Hematopoietic multipotent progenitor cell treated with erythropoietin and hydrocortisone succinate and interleukin-3 and kit ligand, for 17 days (in vitro differentiated cells): ENCODE results near the gene BAHCC1.
A peak's percentile ranks its signal among the peaks of the same experiment; 100 is the strongest.

Experiments used
- DNase-seq: peaks from one replicate; pipeline ENCODE4 v3.0.0-alpha.2; 2015; ENCODE audit warnings: low spot score

Gene BAHCC1

DNA sequence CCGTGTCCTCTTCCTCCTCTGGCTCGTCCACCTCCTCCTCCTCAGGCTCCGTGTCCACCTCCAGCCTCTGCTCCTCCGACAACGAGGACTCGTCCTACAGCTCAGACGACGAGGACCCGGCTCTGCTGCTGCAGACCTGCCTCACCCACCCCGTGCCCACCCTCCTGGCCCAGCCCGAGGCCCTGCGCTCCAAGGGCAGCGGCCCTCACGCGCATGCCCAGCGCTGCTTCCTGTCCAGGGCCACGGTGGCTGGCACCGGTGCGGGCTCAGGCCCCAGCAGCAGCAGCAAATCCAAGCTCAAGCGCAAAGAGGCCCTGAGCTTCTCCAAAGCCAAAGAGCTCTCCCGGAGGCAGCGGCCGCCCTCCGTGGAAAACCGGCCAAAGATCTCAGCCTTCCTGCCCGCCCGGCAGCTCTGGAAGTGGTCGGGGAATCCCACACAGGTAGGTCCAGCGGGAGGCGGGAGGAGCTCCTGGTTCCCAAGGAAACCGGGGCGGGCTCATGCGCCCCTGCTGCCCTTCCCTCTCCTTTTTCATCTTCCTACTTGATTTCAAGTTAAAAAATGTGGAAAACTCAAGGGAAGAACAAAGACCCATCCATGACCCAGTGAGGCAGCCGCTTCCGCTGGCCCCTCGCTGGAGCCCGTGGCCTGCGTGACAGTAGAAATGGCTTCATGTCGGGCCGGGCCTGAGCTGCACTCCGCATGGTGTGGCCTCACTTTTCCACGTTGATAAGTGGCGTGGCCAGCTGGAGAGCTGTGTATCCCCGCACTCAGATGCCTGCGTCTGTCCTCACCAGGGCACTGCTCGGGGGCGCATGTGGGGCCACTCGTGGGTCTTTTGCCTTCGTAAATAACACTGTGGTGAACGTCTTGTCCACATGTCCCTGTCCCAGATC lies 66.6 kb downstream of the BAHCC1 start:
- DNase-seq, result no peak

- no peak for DNase-seq
These were observed 67.4 kb downstream of the BAHCC1 start for GRCh38 chr17:81462506-81463125.

DNA sequence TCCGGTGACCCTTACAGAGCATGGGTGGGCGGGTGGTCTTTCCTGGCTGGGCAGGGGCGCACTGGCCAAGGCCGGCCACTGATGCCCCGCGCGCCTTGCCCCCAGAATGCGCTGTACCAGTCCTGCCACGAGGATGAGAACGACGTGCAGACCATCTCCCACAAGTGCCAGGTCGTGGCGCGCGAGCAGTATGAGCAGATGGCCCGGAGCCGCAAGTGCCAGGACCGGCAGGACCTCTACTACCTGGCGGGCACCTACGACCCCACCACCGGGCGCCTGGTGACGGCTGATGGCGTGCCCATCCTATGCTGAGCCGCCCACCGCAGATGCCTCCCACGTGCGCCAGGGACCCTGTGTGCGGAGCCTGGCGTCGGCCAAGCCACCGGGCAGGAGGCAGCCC lies 68.2 kb downstream of the BAHCC1 start:
- no peak for DNase-seq

GRCh38 chr17:81464586-81464985 lies 69.3 kb downstream of the BAHCC1 start:
- DNase-seq, result no peak

DNA sequence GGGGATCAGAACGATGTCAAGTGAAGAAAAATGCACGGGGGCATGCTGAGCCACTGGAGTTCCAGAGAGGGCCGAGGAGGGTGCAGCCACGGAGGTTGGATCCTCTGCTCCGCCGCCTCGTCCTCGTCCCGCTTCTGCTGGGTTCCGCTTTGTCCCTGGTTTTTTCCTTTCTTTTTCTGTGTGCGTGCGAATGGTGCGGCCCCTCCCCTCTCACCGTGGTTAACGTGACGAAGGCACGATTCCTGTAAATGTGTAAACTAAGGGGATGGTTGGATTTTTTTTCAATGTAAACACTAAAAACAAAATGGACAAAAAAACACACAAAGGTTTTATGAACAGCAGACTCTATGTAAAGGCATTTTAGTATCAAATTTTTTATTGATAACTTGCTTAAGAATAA lies 70.7 kb downstream of the BAHCC1 start:
- no peak for DNase-seq

GRCh38 chr17:81466564-81467472 lies 71.6 kb downstream of the BAHCC1 start:
- no peak for DNase-seq

DNA sequence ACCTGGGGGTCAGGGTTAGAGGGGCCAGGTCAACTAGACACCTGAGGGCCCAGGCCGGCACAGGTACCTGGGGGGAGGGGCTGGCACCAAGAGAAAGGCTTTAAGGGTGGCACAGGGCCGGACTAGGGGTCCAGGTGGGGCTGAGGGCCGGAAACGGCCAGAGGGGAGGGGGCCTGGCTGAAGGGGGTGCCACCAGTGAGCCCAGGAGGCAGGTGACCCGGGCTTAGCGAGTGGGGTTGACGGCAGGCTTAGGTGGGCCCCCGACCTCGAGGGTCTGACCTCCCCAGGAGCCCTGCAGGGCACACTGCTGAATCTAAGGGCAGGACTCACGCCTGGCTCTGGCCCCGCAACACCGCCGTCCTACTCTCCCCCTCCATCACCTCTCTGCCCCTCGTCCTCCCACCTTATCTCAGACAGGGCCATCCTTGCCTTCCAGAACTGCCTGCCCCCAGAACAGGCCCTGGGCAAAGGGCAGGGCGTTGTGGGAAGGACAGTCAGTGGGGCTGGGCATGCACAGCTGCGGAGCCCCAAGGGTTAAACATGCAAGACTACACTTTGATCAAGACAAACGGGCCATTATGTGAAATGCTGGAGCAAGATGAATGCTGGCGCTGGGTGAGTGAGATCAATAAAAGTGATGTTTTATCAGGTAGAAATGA lies 73.0 kb downstream of the BAHCC1 start:
- no peak for DNase-seq

DNA sequence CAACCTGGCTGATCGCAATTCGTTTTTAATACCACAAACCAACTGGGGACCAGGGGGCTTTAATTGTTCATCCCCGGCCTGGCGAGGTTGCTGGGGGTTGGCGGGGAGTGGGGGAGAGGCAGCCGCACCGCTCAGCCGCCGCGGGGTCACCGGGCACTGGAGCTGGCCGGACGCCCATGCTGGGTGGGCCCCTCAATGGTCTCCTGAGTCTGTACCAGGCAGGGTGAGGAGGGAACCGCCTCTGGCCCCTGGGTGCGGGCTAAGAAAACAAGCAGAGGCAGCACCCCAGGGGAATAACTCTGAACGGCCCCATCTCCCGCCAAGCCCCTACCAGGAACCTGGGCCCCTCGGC lies 73.5 kb downstream of the BAHCC1 start:
- DNase-seq, result no peak

- DNase-seq, result no peak
These were observed 74.0 kb downstream of the BAHCC1 start for GRCh38 chr17:81469266-81469665.

GRCh38 chr17:81470270-81470943 lies 75.2 kb downstream of the BAHCC1 start:
- no peak for DNase-seq

DNA sequence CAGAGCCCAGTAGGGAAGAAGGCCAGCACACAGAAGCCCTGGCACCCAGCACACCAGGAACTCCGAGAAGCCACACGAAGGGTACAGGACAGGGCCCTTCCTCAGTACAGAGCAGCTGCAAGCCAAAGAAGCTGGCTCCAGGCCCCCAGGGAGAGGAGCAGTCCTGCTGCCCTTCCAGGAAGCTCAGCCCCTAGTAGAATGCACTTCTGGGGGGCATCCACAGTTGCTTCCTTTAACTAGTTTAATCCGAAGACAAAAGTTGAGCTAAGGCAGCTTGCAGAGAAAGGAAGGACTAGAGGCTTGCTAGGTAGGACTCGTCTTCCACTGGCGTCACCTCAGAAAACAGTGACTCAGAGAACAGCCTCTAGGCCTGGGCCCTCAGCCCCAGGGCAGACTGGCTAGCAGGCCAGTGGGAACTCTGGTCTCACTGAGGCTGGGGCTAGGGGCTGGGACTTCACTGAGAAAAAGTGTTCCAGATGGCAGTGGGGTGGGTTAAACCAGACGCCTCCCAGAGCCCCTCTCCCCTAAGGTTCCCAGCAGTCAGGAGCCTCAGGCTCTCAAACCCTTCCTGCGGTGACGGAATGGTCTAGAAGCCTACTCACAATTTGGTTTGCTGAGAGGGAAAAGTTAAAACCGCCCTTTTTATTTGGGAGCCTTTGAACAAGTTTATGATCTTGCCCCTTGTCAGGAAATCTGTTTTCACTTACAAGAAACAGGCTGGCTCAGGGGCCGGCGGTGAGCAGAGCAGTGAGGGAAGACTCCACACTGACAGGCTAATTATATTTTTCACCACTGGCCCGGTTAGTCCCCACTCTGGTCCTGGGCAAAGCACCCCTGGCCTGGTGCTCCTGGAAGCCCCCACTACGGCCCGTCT lies 75.9 kb downstream of the BAHCC1 start:
- no peak for DNase-seq

- peak; percentile 9 for DNase-seq
These were observed 76.7 kb downstream of the BAHCC1 start for GRCh38 chr17:81471818-81472456.

DNA sequence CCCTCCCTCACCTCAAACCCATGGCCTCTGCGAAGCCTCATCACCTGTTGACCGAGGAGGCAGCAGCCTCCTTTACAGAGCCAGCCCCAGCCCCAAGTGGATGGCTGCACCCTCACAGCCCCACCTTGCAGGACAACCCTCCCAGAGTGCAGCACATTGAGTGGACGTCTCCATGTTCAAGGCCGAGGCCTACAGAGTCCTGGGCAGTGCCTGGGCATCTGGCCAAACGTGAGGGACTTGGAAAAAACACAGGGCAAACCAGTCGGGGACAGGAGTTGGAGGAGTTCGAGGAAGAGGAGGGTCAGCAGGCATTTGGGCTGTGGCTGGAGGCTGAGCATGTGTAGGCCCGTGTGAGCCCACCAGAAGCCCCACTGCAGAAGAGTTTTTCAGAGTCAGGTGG lies 77.8 kb downstream of the BAHCC1 start:
- no peak for DNase-seq

GRCh38 chr17:81474958-81475357 lies 79.7 kb downstream of the BAHCC1 start:
- no peak for DNase-seq

- no peak for DNase-seq
These were observed 80.8 kb downstream of the BAHCC1 start for GRCh38 chr17:81476097-81476496.

- no peak for DNase-seq
These were observed 81.4 kb downstream of the BAHCC1 start for GRCh38 chr17:81476635-81477034.

DNA sequence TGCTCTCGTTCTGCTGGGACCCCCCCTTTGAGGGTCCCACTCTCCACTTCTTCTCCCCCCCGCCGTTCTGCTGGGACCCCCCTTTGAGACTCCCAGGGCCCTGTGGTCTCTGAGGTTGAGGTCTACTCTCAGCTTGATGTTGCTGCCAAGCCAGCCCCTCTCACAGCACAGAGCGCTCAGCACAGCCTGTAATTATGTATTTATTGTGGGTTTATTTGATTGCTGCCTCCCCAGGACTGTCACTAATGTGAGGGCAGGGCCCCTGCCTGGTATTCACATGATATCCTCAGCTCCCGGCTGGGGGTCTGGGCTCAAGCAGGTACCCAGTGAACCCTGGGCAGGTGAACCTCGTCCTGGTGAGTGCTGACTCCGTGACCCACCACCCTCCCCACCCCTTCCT lies 81.9 kb downstream of the BAHCC1 start:
- DNase-seq, result no peak

DNA sequence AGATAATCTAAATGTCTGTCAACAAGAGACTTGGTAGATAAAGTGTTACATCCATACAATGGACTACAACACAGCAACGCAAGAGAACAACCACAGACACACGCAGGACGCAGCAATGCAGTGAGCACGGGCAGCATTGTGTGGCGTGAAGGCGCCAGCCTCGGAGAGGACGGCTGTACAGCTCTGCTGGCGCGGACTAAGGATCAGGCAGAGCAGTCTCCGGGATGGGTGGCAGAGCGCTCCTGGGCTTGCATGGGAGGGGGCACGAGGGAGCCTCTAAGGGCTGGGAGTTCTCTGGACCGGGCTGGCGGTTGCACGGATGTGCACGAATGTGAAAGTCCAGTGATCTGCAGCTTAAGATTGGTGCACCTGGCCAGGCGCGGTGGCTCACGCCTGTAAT lies 82.9 kb downstream of the BAHCC1 start:
- DNase-seq, result no peak

DNA sequence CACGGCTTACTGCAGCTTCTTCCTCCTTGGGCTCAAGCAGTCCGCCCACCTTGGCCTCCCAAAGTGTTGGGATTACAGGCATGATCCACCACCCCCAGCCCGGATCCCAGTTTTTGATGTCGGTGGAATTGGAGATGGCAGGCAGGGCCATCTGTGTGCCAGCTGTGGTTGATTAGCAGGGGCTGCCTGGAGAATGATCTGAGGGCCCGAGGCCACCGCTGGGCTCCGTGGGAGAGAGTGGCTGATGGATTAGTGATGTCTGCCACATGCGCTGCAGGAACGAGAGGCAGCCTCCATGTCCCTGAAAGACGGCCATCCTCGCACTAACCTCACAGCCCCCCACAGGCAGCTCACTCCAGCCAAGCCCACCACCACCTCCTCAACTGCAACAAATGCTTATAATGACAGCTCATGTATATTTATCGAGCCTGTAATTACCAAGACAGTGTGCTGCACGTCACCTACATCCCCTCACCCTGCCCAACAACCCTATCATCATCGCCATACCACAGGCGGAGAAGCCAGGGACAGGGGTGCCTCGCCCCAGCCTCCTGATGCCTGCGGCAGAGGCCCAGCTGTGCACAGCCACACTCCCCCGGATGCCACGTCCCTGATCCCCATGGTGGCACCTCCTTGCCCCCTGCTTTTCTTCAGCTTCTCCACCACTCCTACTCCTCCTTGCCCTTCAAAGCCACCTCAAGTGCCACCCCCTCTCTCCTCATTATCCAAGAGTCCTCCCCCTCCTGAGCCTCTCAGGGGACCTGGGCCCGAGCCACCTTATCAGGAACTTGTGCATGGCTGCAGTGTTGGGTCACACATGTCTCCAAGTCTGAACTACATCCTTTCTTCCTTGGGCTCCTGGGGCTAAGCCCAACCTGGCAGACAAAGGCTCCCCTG lies 84.2 kb downstream of the BAHCC1 start:
- no peak for DNase-seq
